Kidney glomerular epithelial cell (primary cell): ENCODE data around the gene CACNA1C.

Experiments used
- DNase-seq: peaks from one replicate; lab custom pipeline; 2025; lab: John Stamatoyannopoulos, UW

Gene CACNA1C

GRCh38 chr12:2596441-2596840, 543.7 kb downstream of the CACNA1C start:
- no peak for DNase-seq

- DNase-seq, result no peak
Observed at GRCh38 chr12:2605301-2605700, 552.5 kb downstream of the CACNA1C start.

- no peak for DNase-seq
Observed at GRCh38 chr12:2606186-2606910, 553.6 kb downstream of the CACNA1C start.

- no peak for DNase-seq
Observed at GRCh38 chr12:2607881-2608607, 555.3 kb downstream of the CACNA1C start.

GRCh38 chr12:2608608-2608945, 555.8 kb downstream of the CACNA1C start:
- no peak for DNase-seq

- DNase-seq, result no peak
Observed at GRCh38 chr12:2609020-2609419, 556.2 kb downstream of the CACNA1C start.

GRCh38 chr12:2610358-2610757, 557.6 kb downstream of the CACNA1C start:
- DNase-seq, result no peak

GRCh38 chr12:2613326-2614073, 560.7 kb downstream of the CACNA1C start:
- peak; percentile 74 for DNase-seq

- no peak for DNase-seq
Observed at GRCh38 chr12:2614341-2614740, 561.6 kb downstream of the CACNA1C start.

GRCh38 chr12:2615665-2616402, 563.0 kb downstream of the CACNA1C start:
- peak; percentile 33 for DNase-seq

GRCh38 chr12:2616763-2617162, 564.0 kb downstream of the CACNA1C start:
- DNase-seq, result no peak

- no peak for DNase-seq
Observed at GRCh38 chr12:2617365-2617764, 564.6 kb downstream of the CACNA1C start.

GRCh38 chr12:2618291-2618995, 565.7 kb downstream of the CACNA1C start:
- DNase-seq, result no peak

GRCh38 chr12:2619136-2619535, 566.3 kb downstream of the CACNA1C start:
- no peak for DNase-seq

- no peak for DNase-seq
Observed at GRCh38 chr12:2622460-2622859, 569.7 kb downstream of the CACNA1C start.

- no peak for DNase-seq
Observed at GRCh38 chr12:2623472-2623871, 570.7 kb downstream of the CACNA1C start.

- no peak for DNase-seq
Observed at GRCh38 chr12:2624543-2625288, 571.9 kb downstream of the CACNA1C start.

GRCh38 chr12:2625289-2625612, 572.5 kb downstream of the CACNA1C start:
- no peak for DNase-seq

- no peak for DNase-seq
Observed at GRCh38 chr12:2627076-2627834, 574.5 kb downstream of the CACNA1C start.

GRCh38 chr12:2627835-2628191, 575.0 kb downstream of the CACNA1C start:
- DNase-seq, result no peak
